Measurements from ENCODE around the gene SVIL. TPM values are rescaled to one million over a fixed set of nuclear protein-coding genes. Genes with fewer than 3 reads are reported as not detected.
A peak's percentile ranks its signal among the peaks of the same experiment; 100 is the strongest.

Gene SVIL
- total RNA-seq, 3 donors from 2014 or later (not counting 1 experiment from before 2014, with no cell fraction given) = 24.9 to 57.2 (median 33.5) TPM

DNA sequence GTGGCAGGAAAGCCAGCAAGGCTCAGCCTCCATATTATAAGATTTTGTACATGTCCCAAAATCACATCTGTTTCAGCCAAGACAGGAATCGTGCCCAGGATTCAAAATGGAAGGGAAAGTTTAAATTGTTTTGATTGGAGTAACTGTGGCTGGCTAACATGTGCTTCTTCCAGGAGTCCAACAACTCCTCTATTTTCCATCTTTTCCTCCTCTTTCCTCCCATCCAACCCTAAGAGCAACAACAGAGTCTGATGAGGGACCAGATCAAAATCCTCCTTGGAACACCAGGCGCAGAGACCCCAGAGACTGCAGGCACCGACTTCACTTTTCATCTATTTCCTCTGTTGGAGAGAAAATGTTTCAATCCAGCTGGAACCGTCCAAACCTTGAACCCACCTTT lies 36.0 kb upstream of the SVIL start:
- Histone ChIP-seq H3K9me3 (ENCODE audit: control insufficient read depth, insufficient read depth, low read length) (peaks cover 6% of the 10 kb centered on the region), H3K4me1 (ENCODE audit: control insufficient read depth, insufficient read depth, low read length) (peaks cover 8% of the 10 kb centered on the region), H3K27ac (ENCODE audit: low read length) (no peak overlapping the region), H3K27me3 (ENCODE audit: control insufficient read depth, insufficient read depth, low read length) (no peaks in the 10 kb centered on the region), H3K36me3 (ENCODE audit: control insufficient read depth, insufficient read depth, low read length) (no peaks in the 10 kb centered on the region), H3K4me3 (ENCODE audit: low read length) (no peak overlapping the region)
- intact Hi-C loops (cut with micrococcal nuclease) = no loop called here
- TF ChIP-seq CTCF (IDR thresholded peaks at IDR 0.05) = no peak
- 74% methylated on average over 3 of the region's 4 CpGs for WGBS (ENCODE audit: insufficient coverage)
- H3K27me3 Mint-ChIP-seq (ENCODE audit: low read depth in 2 of 2) = no peaks in the 10 kb centered on the region
- DNase-seq (no peak), ATAC-seq (no peak)
- H3K27ac Mint-ChIP-seq = no peak overlapping the region
- no peak overlapping the region for H3K4me3 Mint-ChIP-seq
- peaks cover 26% of the 10 kb centered on the region for H3K36me3 Mint-ChIP-seq
- H3K9me3 Mint-ChIP-seq = peaks cover 4 to 5% of the 10 kb centered on the region in 2 donors
- peaks cover 32 to 42% of the 10 kb centered on the region in 2 donors for H3K4me1 Mint-ChIP-seq

DNA sequence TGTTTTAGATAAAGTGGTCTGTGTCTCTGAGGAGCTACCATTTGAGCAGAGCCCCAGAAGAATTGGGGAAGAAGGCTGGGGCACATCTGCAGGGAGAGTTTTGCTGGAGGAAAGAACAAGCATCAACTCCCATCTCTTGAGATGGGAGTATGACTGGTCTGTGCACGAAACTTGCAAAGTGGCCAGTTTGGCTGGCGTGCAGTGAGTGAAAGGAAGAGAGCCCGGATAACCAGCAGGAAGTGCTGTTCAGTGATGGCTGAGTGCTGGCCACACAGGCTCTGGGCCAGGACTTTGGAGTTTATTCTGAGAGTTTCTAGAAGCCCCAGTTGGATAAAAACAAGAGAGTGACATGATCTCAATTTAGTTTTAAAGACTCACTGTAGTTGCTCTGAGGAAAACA lies 34.4 kb upstream of the SVIL start:
- DNase-seq = no peak
- Histone ChIP-seq H3K9me3 (ENCODE audit: control insufficient read depth, insufficient read depth, low read length) (no peaks in the 10 kb centered on the region), H3K27me3 (ENCODE audit: control insufficient read depth, insufficient read depth, low read length) (no peaks in the 10 kb centered on the region), H3K27ac (ENCODE audit: low read length) (no peak overlapping the region), H3K36me3 (ENCODE audit: control insufficient read depth, insufficient read depth, low read length) (no peaks in the 10 kb centered on the region), H3K4me3 (ENCODE audit: low read length) (no peak overlapping the region), H3K4me1 (ENCODE audit: control insufficient read depth, insufficient read depth, low read length) (no peaks in the 10 kb centered on the region)
- intact Hi-C loops (cut with micrococcal nuclease) = no loop called here
- no peak for ATAC-seq
- H3K27ac Mint-ChIP-seq = peak overlapping the region; percentile 16 to 17
- H3K36me3 Mint-ChIP-seq = peaks cover 16% of the 10 kb centered on the region
- peaks cover 2% of the 10 kb centered on the region in 2 donors for H3K9me3 Mint-ChIP-seq
- no peak for TF ChIP-seq CTCF (IDR thresholded peaks at IDR 0.05)
- H3K4me3 Mint-ChIP-seq = no peak overlapping the region
- no peaks in the 10 kb centered on the region for H3K27me3 Mint-ChIP-seq (ENCODE audit: low read depth in 2 of 2)
- WGBS (ENCODE audit: insufficient coverage) = 91% methylated on average over 3 of the region's 3 CpGs
- H3K4me1 Mint-ChIP-seq = peaks cover 22 to 31% of the 10 kb centered on the region in 2 donors

DNA sequence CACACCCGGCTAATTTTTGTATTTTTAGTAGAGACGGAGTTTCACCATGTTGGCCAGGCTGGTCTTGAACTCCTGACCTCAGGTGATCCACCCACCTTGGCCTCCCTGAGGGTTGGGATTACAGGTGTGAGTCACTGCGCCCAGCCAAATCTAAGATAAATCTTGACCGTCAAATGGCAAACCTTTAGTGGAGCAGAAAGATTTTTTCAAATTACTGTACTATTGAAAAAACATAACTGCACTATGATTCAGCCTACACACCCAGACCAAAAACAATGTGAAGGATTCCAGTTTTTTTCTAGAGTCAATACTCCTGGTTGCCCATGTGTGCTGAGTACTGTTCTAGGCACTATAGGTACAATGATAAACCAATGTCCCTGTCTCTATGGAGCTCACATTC lies 33.9 kb upstream of the SVIL start:
- Mint-ChIP-seq H3K27me3 (ENCODE audit: low read depth in 2 of 2) (no peaks in the 10 kb centered on the region), H3K4me3 (no peak overlapping the region), H3K9me3 (peaks cover 2% of the 10 kb centered on the region in 2 donors), H3K4me1 (peaks cover 22 to 31% of the 10 kb centered on the region in 2 donors), H3K36me3 (peaks cover 16% of the 10 kb centered on the region), H3K27ac (peak overlapping the region; percentile 16 to 17)
- ATAC-seq (no peak), DNase-seq (no peak)
- H3K4me3 ChIP-seq (ENCODE audit: low read length) = no peak overlapping the region
- 97% methylated on average over 3 of the region's 4 CpGs for WGBS (ENCODE audit: insufficient coverage)
- H3K4me1 ChIP-seq (ENCODE audit: control insufficient read depth, insufficient read depth, low read length) = no peaks in the 10 kb centered on the region
- intact Hi-C loops (cut with micrococcal nuclease) = no loop called here
- no peaks in the 10 kb centered on the region for H3K9me3 ChIP-seq (ENCODE audit: control insufficient read depth, insufficient read depth, low read length)
- no peaks in the 10 kb centered on the region for H3K27me3 ChIP-seq (ENCODE audit: control insufficient read depth, insufficient read depth, low read length)
- no peak for TF ChIP-seq CTCF (IDR thresholded peaks at IDR 0.05)
- H3K27ac ChIP-seq (ENCODE audit: low read length) = no peak overlapping the region
- no peaks in the 10 kb centered on the region for H3K36me3 ChIP-seq (ENCODE audit: control insufficient read depth, insufficient read depth, low read length)

- Mint-ChIP-seq H3K4me3 (no peak overlapping the region), H3K4me1 (peaks cover 18 to 26% of the 10 kb centered on the region in 2 donors), H3K9me3 (no peaks in the 10 kb centered on the region), H3K36me3 (peaks cover 16% of the 10 kb centered on the region), H3K27me3 (ENCODE audit: low read depth in 2 of 2) (no peaks in the 10 kb centered on the region), H3K27ac (no peak overlapping the region)
- DNase-seq = no peak
- no peak for TF ChIP-seq CTCF (IDR thresholded peaks at IDR 0.05)
- H3K27ac ChIP-seq (ENCODE audit: low read length) = no peak overlapping the region
- no peaks in the 10 kb centered on the region for H3K27me3 ChIP-seq (ENCODE audit: control insufficient read depth, insufficient read depth, low read length)
- no peak overlapping the region for H3K4me3 ChIP-seq (ENCODE audit: low read length)
- no peaks in the 10 kb centered on the region for H3K36me3 ChIP-seq (ENCODE audit: control insufficient read depth, insufficient read depth, low read length)
- 98% methylated on average over 3 of the region's 3 CpGs for WGBS (ENCODE audit: insufficient coverage)
- no peaks in the 10 kb centered on the region for H3K4me1 ChIP-seq (ENCODE audit: control insufficient read depth, insufficient read depth, low read length)
- ATAC-seq = no peak
- H3K9me3 ChIP-seq (ENCODE audit: control insufficient read depth, insufficient read depth, low read length) = no peaks in the 10 kb centered on the region
- intact Hi-C loops (cut with micrococcal nuclease) = no loop called here
These were observed 32.4 kb upstream of the SVIL start for GRCh38 chr10:29667191-29667590.

Measured in natural killer cell (primary cell).